Esophagus muscularis mucosa (tissue), 4 donors: ENCODE data around the gene SETD4. TPM values are rescaled to one million over a fixed set of nuclear protein-coding genes. Genes with fewer than 3 reads are reported as not detected.

Experiments used
- DNase-seq: peaks from one replicate; pipeline ENCODE4 v3.0.0-alpha.2; 2017; ENCODE audit errors: extremely low spot score
- H3K27ac ChIP-seq, 4 donors: fragments of 200-600 bp; sonication (generic); replicated peaks in 1 of 4; 1 replicate in 3 of 4; 2 replicates in 1 of 4; pipeline ENCODE4 v1.5.1; 2016 to 2019; ENCODE audit warnings: mild to moderate bottlenecking in 1 of 4
- H3K27me3 ChIP-seq, 4 donors: fragments of 200-600 bp; sonication (generic); one replicate each; pipeline versions ENCODE4 v1.5.1 to v1.6.0; 2016 to 2019
- H3K36me3 ChIP-seq, 4 donors: fragments of 200-600 bp; sonication (generic); one replicate each; pipeline ENCODE4 v1.5.1; 2016 to 2019
- H3K4me1 ChIP-seq, 4 donors: fragments of 200-600 bp; sonication (generic); one replicate each; pipeline ENCODE4 v1.5.1; 2016 to 2019
- H3K4me3 ChIP-seq, 4 donors: fragments of 200-600 bp; sonication (generic); 1 replicate in 2 of 4; 2 replicates in 2 of 4; pipeline ENCODE4 v1.5.1; 2016 to 2019; ENCODE audit warnings: mild to moderate bottlenecking in 4 of 4, moderate library complexity in 1 of 4
- H3K9me3 ChIP-seq, 4 donors: fragments of 200-600 bp; sonication (generic); 1 replicate in 3 of 4; 2 replicates in 1 of 4; pipeline ENCODE4 v1.5.1; 2016 to 2019
- CTCF ChIP-seq, 3 experiments: fragments of 200-600 bp in 2 of 3; fragments of 450-650 bp in 1 of 3; sonication (generic) in 2 of 3; IDR thresholded peaks; one replicate each; pipeline ENCODE4 v1.5.1; 2017 to 2019; ENCODE audit warnings: antibody characterized with exemption in 3 of 3, mild to moderate bottlenecking in 2 of 3, moderate library complexity in 1 of 3
- EP300 ChIP-seq: sonication (generic); formaldehyde crosslinking; IDR thresholded peaks from one replicate; pipeline ENCODE4 v1.6.1; 2017; ENCODE audit warnings: antibody characterized with exemption
- POLR2A ChIP-seq: fragments of 450-650 bp; IDR thresholded peaks from one replicate; pipeline ENCODE4 v1.6.1; 2017; ENCODE audit warnings: antibody characterized with exemption, moderate library complexity, mild to moderate bottlenecking, low read depth
- POLR2AphosphoS5 ChIP-seq, 2 donors: sonication (generic); formaldehyde crosslinking; IDR thresholded peaks; one replicate each; pipeline ENCODE4 v1.6.1; 2017; ENCODE audit warnings: antibody characterized with exemption in 2 of 2
- WGBS: methylation state at CpG from one replicate; pipeline ENCODE4 v1.1.5; 2018; 5-methylcytosine and 5-hydroxymethylcytosine counted together
- intact Hi-C: fragments of 100-400 bp; cut with DNase I; formaldehyde crosslinking; loops from one replicate; pipeline ENCODE4 v1.15.1; 2023
- total RNA-seq, 4 donors: library from RNA; depleted of rRNA; stranded (reverse); fragments of >200 nt; gene quantifications; one replicate each; pipeline versions ENCODE4 v1.1.0 to v1.2.1, GENCODE V29; 2016

The SETD4 gene
- total RNA-seq, 4 donors from 2014 or later = 10.8 to 15.2 (median 13.3) TPM

GRCh38 chr21:36044056-36044455, 16.3 kb downstream of the SETD4 start:
- WGBS = 87% methylated on average over 8 of the region's 10 CpGs
- no peaks in the 10 kb centered on the region for H3K9me3 ChIP-seq
- H3K27ac ChIP-seq = no peak overlapping the region
- intact Hi-C loops = no loop called here
- TF ChIP-seq POLR2AphosphoS5 (IDR thresholded peaks at IDR 0.05) (no peak), CTCF (IDR thresholded peaks at IDR 0.05) (no peak), EP300 (no peak), POLR2A (no peak)
- peaks cover 54 to 98% (median 85%) of the 10 kb centered on the region in 4 donors for H3K36me3 ChIP-seq
- H3K27me3 ChIP-seq = no peaks in the 10 kb centered on the region
- H3K4me1 ChIP-seq = peaks cover 0 to 5% (median 0%) of the 10 kb centered on the region in 4 donors
- DNase-seq = no peak
- H3K4me3 ChIP-seq = no peak overlapping the region

GRCh38 chr21:36041910-36042309, 18.4 kb downstream of the SETD4 start:
- Histone ChIP-seq H3K4me3 (no peak overlapping the region), H3K27ac (no peak overlapping the region), H3K9me3 (no peaks in the 10 kb centered on the region), H3K4me1 (peaks cover 0 to 5% (median 0%) of the 10 kb centered on the region in 4 donors), H3K36me3 (peaks cover 63 to 98% (median 83%) of the 10 kb centered on the region in 4 donors), H3K27me3 (no peaks in the 10 kb centered on the region)
- DNase-seq = no peak
- TF ChIP-seq EP300 (no peak), POLR2AphosphoS5 (IDR thresholded peaks at IDR 0.05) (no peak), POLR2A (no peak), CTCF (IDR thresholded peaks at IDR 0.05) (no peak)
- intact Hi-C loops = no loop called here
- WGBS = 93% methylated on average over 1 of the region's 1 CpG

- Histone ChIP-seq H3K4me3 (no peak overlapping the region), H3K4me1 (peaks cover 0 to 5% (median 0%) of the 10 kb centered on the region in 4 donors), H3K27ac (no peak overlapping the region), H3K9me3 (no peaks in the 10 kb centered on the region), H3K27me3 (no peaks in the 10 kb centered on the region), H3K36me3 (peaks cover 60 to 98% (median 82%) of the 10 kb centered on the region in 4 donors)
- WGBS = 70% methylated on average over 2 of the region's 2 CpGs
- intact Hi-C loops = no loop called here
- TF ChIP-seq EP300 (no peak), POLR2AphosphoS5 (IDR thresholded peaks at IDR 0.05) (no peak), POLR2A (no peak), CTCF (IDR thresholded peaks at IDR 0.05) (no peak)
- no peak for DNase-seq
Observed at GRCh38 chr21:36040389-36040788, 19.9 kb downstream of the SETD4 start.

- Histone ChIP-seq H3K4me3 (no peak overlapping the region), H3K4me1 (peaks cover 0 to 5% (median 0%) of the 10 kb centered on the region in 4 donors), H3K27ac (no peak overlapping the region), H3K36me3 (peaks cover 58 to 98% (median 82%) of the 10 kb centered on the region in 4 donors), H3K27me3 (no peaks in the 10 kb centered on the region), H3K9me3 (no peaks in the 10 kb centered on the region)
- intact Hi-C loops = no loop called here
- WGBS = 94% methylated on average over 2 of the region's 6 CpGs
- no peak for DNase-seq
- TF ChIP-seq POLR2A = no peak
- no peak for TF ChIP-seq EP300
- no peak for TF ChIP-seq POLR2AphosphoS5 (IDR thresholded peaks at IDR 0.05)
- no peak for TF ChIP-seq CTCF (IDR thresholded peaks at IDR 0.05)
Observed at GRCh38 chr21:36039861-36040260, 20.5 kb downstream of the SETD4 start.
